H9 (cell line): ENCODE data around the gene DHX58. TPM values are rescaled to one million over a fixed set of nuclear protein-coding genes. Genes with fewer than 3 reads are reported as not detected.

Experiments
- DNase-seq: peaks from one replicate; pipeline ENCODE4 v3.0.0-alpha.2; 2017
- H2AFZ ChIP-seq: one replicate; pipeline ENCODE4 v1.6.1; 2013; ENCODE audit warnings: mild to moderate bottlenecking, low read length, control low read depth, moderate library complexity
- H2AK5ac ChIP-seq: 2 replicates; pipeline ENCODE4 v1.6.1; 2013; ENCODE audit warnings: low read length, control low read depth, mixed read lengths; ENCODE audit not compliant: insufficient read length
- H2BK120ac ChIP-seq: one replicate; pipeline ENCODE4 v1.6.1; 2013; ENCODE audit warnings: low read depth, mild to moderate bottlenecking, low read length, control low read depth, inconsistent platforms; ENCODE audit not compliant: poor library complexity, severe bottlenecking
- H2BK12ac ChIP-seq: 2 replicates; pipeline ENCODE4 v1.6.1; 2013; ENCODE audit warnings: low read length, control low read depth, mixed read lengths, low read depth; ENCODE audit not compliant: insufficient read length
- H2BK15ac ChIP-seq: 2 replicates; pipeline ENCODE4 v1.6.1; 2013; ENCODE audit warnings: low read depth, low read length, control low read depth
- H2BK20ac ChIP-seq: one replicate; pipeline ENCODE4 v1.6.1; 2013; ENCODE audit warnings: low read depth, mild to moderate bottlenecking, low read length, control low read depth, inconsistent platforms; ENCODE audit not compliant: poor library complexity, severe bottlenecking
- H2BK5ac ChIP-seq: 2 replicates; pipeline ENCODE4 v1.6.1; 2013; ENCODE audit warnings: low read length, control low read depth, mixed read lengths; ENCODE audit not compliant: insufficient read length
- H3K14ac ChIP-seq: 2 replicates; pipeline ENCODE4 v1.6.1; 2013; ENCODE audit warnings: low read length, control low read depth; ENCODE audit not compliant: insufficient read depth
- H3K18ac ChIP-seq: 2 replicates; pipeline ENCODE4 v1.6.1; 2013; ENCODE audit warnings: low read depth, mild to moderate bottlenecking, mixed read lengths, low read length, control low read depth; ENCODE audit not compliant: insufficient read length
- H3K23ac ChIP-seq: 2 replicates; pipeline ENCODE4 v1.6.1; 2013; ENCODE audit warnings: low read length, control low read depth, mixed read lengths, low read depth; ENCODE audit not compliant: insufficient read length
- H3K23me2 ChIP-seq: 2 replicates; pipeline ENCODE4 v1.6.1; 2013; ENCODE audit warnings: low read depth, mild to moderate bottlenecking, mixed read lengths, low read length, control low read depth; ENCODE audit not compliant: insufficient read length, poor library complexity, severe bottlenecking
- H3K27ac ChIP-seq: 2 replicates; pipeline ENCODE4 v1.5.1; 2013; ENCODE audit warnings: low read length, control low read depth, mixed read lengths, low read depth; ENCODE audit not compliant: insufficient read length
- H3K27me3 ChIP-seq: 2 replicates; pipeline ENCODE4 v1.6.1; 2013; ENCODE audit warnings: low read length, control low read depth, inconsistent platforms; ENCODE audit not compliant: insufficient read depth
- H3K4ac ChIP-seq: 2 replicates; pipeline ENCODE4 v1.6.1; 2013; ENCODE audit warnings: low read depth, mild to moderate bottlenecking, control low read depth, inconsistent platforms, low read length, moderate library complexity
- H3K4me1 ChIP-seq: 2 replicates; pipeline ENCODE4 v1.6.1; 2013; ENCODE audit warnings: low read length, control low read depth, inconsistent platforms; ENCODE audit not compliant: insufficient read depth
- H3K4me2 ChIP-seq: 2 replicates; pipeline ENCODE4 v1.6.1; 2013; ENCODE audit warnings: low read length, control low read depth, mixed read lengths; ENCODE audit not compliant: insufficient read length, insufficient read depth
- H3K56ac ChIP-seq: 2 replicates; pipeline ENCODE4 v1.6.1; 2013; ENCODE audit warnings: low read depth, mild to moderate bottlenecking, mixed read lengths, low read length, control low read depth; ENCODE audit not compliant: insufficient read length
- H3K79me1 ChIP-seq: 2 replicates; pipeline ENCODE4 v1.6.1; 2013; ENCODE audit warnings: low read depth, mild to moderate bottlenecking, moderate library complexity, low read length, control low read depth, inconsistent platforms; ENCODE audit not compliant: insufficient read depth, poor library complexity, severe bottlenecking
- H3K79me2 ChIP-seq: 2 replicates; pipeline ENCODE4 v1.6.1; 2013; ENCODE audit warnings: low read length, control low read depth, inconsistent platforms; ENCODE audit not compliant: insufficient read depth
- H3K9ac ChIP-seq: 2 replicates; pipeline ENCODE4 v1.6.1; 2013; ENCODE audit warnings: low read length, control low read depth, mixed read lengths; ENCODE audit not compliant: insufficient read length; ENCODE audit errors: extremely low read depth
- H3K9me3 ChIP-seq: one replicate; pipeline ENCODE4 v1.6.1; 2013; ENCODE audit warnings: low read depth, low read length, inconsistent platforms; ENCODE audit not compliant: control insufficient read depth
- H3T11ph ChIP-seq: one replicate; pipeline ENCODE4 v1.6.1; 2013; ENCODE audit warnings: mild to moderate bottlenecking, low read length, control low read depth, inconsistent platforms
- H4K20me1 ChIP-seq: one replicate; pipeline ENCODE4 v1.6.1; 2013; ENCODE audit not compliant: control insufficient read depth, insufficient read length, insufficient read depth
- H4K5ac ChIP-seq: 2 replicates; pipeline ENCODE4 v1.6.1; 2013; ENCODE audit warnings: low read depth, mild to moderate bottlenecking, mixed read lengths, low read length, control low read depth; ENCODE audit not compliant: insufficient read length
- H4K8ac ChIP-seq: replicated peaks from 2 replicates; pipeline ENCODE4 v1.6.1; 2013; ENCODE audit warnings: low read length, control low read depth, mixed read lengths, low read depth; ENCODE audit not compliant: insufficient read length
- H4K91ac ChIP-seq: 2 replicates; pipeline ENCODE4 v1.6.1; 2013; ENCODE audit warnings: low read depth, mild to moderate bottlenecking, moderate library complexity, mixed read lengths, low read length, control low read depth; ENCODE audit not compliant: insufficient read length
- H3K27ac Mint-ChIP-seq, 3 experiments: 2 replicates in 2 of 3; 3 replicates in 1 of 3; pipeline ENCODE4 v1.8.0; 2020 to 2021; ENCODE audit warnings: mixed read lengths in 3 of 3, mild to moderate bottlenecking in 1 of 3, moderate library complexity in 1 of 3
- H3K27me3 Mint-ChIP-seq: 2 replicates; pipeline ENCODE4 v1.8.0; 2021; ENCODE audit warnings: low read depth, mild to moderate bottlenecking, moderate library complexity, mixed read lengths
- H3K36me3 Mint-ChIP-seq, 3 experiments: 2 replicates in 2 of 3; 3 replicates in 1 of 3; pipeline ENCODE4 v1.8.0; 2020 to 2021; ENCODE audit warnings: low read depth in 3 of 3, mixed read lengths in 3 of 3; ENCODE audit not compliant: insufficient read depth in 1 of 3
- H3K4me1 Mint-ChIP-seq, 2 experiments: 2 replicates each; pipeline ENCODE4 v1.8.0; 2020; ENCODE audit warnings: mixed read lengths in 2 of 2
- H3K4me3 Mint-ChIP-seq, 2 experiments: 2 replicates in 1 of 2; 3 replicates in 1 of 2; pipeline ENCODE4 v1.8.0; 2020 to 2021; ENCODE audit warnings: mild to moderate bottlenecking in 2 of 2, mixed read lengths in 2 of 2, moderate library complexity in 1 of 2
- H3K9me3 Mint-ChIP-seq, 2 experiments: 2 replicates in 1 of 2; 3 replicates in 1 of 2; pipeline ENCODE4 v1.8.0; 2020; ENCODE audit warnings: mild to moderate bottlenecking in 2 of 2, mixed read lengths in 2 of 2, moderate library complexity in 1 of 2
- WGBS: extraction: QIAGEN DNeasy Blood & Tissue Kit; methylation state at CpG from one replicate; pipeline ENCODE4 v1.1.7; 2013; ENCODE audit warnings: missing lambda C conversion rate, low lambda C conversion rate, mixed read lengths; ENCODE audit not compliant: insufficient read length; ENCODE audit errors: extremely low coverage; 5-methylcytosine and 5-hydroxymethylcytosine counted together
- total RNA-seq: library from RNA; stranded (reverse); gene quantifications from 2 replicates; pipeline ENCODE4 v1.2.1, GENCODE V29; 2021
- TF ChIP-seq, protein P1 (sequence below): fragments of 200-600 bp; sonication (generic); conservative IDR thresholded peaks from 3 replicates; pipeline ENCODE4 v1.8.0; 2021; ENCODE audit warnings: antibody characterized with exemption, mild to moderate bottlenecking

DHX58 gene
- total RNA-seq, 1 experiment from 2014 or later, result 3.9 TPM

DNA sequence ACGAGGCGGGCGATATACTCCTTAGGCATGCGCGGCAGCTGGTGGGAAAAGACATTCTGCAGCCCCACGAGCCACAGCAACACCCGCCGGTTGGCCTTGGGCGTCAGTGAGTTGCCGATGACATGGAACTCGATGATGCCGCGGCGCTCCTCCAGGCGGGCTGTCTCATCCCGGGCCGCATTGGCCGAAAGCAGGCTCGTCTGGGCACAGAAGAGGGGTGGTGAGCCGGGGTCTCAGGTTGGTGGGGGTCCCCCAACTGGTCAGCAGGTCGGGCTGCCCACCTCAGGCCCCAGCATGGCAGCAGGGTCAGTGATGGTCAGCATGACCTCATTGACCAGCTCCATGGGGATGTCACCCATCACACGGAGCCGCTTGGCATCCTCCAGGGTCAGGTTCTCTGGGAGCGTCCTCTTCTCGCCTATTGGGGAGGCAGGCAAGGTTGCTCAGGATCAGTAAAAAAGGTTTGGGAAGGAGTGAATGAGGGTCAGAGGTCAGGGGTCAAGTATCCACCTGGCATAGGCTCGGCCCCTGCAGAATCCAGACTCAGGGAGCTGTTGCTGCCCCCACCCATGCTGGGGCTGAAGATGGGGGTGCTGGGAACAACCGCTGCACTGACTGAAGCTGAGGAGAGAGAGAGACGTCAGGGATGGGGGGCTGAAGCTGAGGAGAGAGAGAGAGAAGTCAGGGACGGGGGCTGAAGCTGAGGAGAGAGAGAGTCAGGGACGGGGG, 5.0 kb upstream of the DHX58 start:
- Histone ChIP-seq H4K20me1 (no peaks in the 10 kb centered on the region), H3T11ph (no peak overlapping the region), H3K27me3 (no peaks in the 10 kb centered on the region), H2BK20ac (no peak overlapping the region), H3K9ac (no peak overlapping the region), H3K79me2 (no peaks in the 10 kb centered on the region), H3K4me2 (no peak overlapping the region), H3K14ac (no peak overlapping the region), H4K8ac (no peak overlapping the region), H3K23me2 (no peaks in the 10 kb centered on the region), H2AK5ac (no peak overlapping the region), H4K5ac (no peak overlapping the region), H4K91ac (no peak overlapping the region), H2BK5ac (no peak overlapping the region), H2AFZ (no peak overlapping the region), H3K4me1 (no peaks in the 10 kb centered on the region), H3K79me1 (no peaks in the 10 kb centered on the region), H2BK120ac (no peak overlapping the region), H3K18ac (no peak overlapping the region), H3K9me3 (no peaks in the 10 kb centered on the region), H3K56ac (no peak overlapping the region), H2BK15ac (no peak overlapping the region), H2BK12ac (no peak overlapping the region), H3K27ac (no peak overlapping the region), H3K4ac (no peak overlapping the region), H3K23ac (no peak overlapping the region)
- peaks cover 16 to 29% of the 10 kb centered on the region in 2 experiments for H3K4me1 Mint-ChIP-seq
- WGBS, result no CpG with 5 or more reads among the region's 30 CpGs
- H3K36me3 Mint-ChIP-seq, result peaks cover 11 to 61% (median 42%) of the 10 kb centered on the region in 3 experiments; a peak in 6 of 7 replicates
- no peaks in the 10 kb centered on the region for H3K9me3 Mint-ChIP-seq
- DNase-seq, result no peak
- TF ChIP-seq, protein P1, sequence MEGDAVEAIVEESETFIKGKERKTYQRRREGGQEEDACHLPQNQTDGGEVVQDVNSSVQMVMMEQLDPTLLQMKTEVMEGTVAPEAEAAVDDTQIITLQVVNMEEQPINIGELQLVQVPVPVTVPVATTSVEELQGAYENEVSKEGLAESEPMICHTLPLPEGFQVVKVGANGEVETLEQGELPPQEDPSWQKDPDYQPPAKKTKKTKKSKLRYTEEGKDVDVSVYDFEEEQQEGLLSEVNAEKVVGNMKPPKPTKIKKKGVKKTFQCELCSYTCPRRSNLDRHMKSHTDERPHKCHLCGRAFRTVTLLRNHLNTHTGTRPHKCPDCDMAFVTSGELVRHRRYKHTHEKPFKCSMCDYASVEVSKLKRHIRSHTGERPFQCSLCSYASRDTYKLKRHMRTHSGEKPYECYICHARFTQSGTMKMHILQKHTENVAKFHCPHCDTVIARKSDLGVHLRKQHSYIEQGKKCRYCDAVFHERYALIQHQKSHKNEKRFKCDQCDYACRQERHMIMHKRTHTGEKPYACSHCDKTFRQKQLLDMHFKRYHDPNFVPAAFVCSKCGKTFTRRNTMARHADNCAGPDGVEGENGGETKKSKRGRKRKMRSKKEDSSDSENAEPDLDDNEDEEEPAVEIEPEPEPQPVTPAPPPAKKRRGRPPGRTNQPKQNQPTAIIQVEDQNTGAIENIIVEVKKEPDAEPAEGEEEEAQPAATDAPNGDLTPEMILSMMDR, result no peak
- H3K4me3 Mint-ChIP-seq, result no peak overlapping the region
- no peak overlapping the region; a peak in 1 of 7 replicates for H3K27ac Mint-ChIP-seq
- no peaks in the 10 kb centered on the region for H3K27me3 Mint-ChIP-seq
